GM21619 (cell line): ENCODE data around the gene TMEM250.

Source experiments
- ATAC-seq: cut with Tn5 transposase; IDR thresholded peaks from one replicate; pipeline ENCODE4 v1.9.1; 2021; ENCODE audit not compliant: unreplicated experiment

The TMEM250 gene

GRCh38 chr9:136098210-136098609 is 20.5 kb downstream of the TMEM250 start:
- ATAC-seq, result no peak

GRCh38 chr9:136096505-136097001 is 22.1 kb downstream of the TMEM250 start:
- no peak for ATAC-seq

- ATAC-seq, result no peak
Measured at GRCh38 chr9:136095070-136096058, 23.3 kb downstream of the TMEM250 start, which contains the start of gene NACC2. NACC2 (minus strand) TSS chr9:136095289; CDS start chr9:136050521, 44,768 bp downstream.

GRCh38 chr9:136093995-136094881 is 24.4 kb downstream of the TMEM250 start:
- no peak for ATAC-seq

- ATAC-seq, result no peak
Measured at GRCh38 chr9:136093346-136093986, 25.2 kb downstream of the TMEM250 start.

- ATAC-seq, result no peak
Measured at GRCh38 chr9:136092741-136093140, 25.9 kb downstream of the TMEM250 start.

DNA sequence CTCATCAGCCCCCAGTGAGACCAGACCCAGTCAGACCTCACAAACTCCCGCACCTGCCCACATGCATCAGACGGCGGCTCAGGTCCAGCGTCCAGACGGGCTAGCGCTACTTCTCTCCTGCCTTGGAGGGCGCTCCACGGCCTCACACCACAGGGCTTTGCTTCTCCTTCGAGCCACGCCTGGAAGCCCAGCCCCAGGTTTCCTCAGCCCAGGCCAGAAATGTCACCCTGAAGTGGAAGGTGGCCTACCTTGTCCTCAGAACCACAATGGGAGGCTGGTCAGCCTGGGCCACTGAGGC is 26.4 kb downstream of the TMEM250 start:
- no peak for ATAC-seq

GRCh38 chr9:136091582-136092352 is 26.9 kb downstream of the TMEM250 start:
- ATAC-seq, result no peak

DNA sequence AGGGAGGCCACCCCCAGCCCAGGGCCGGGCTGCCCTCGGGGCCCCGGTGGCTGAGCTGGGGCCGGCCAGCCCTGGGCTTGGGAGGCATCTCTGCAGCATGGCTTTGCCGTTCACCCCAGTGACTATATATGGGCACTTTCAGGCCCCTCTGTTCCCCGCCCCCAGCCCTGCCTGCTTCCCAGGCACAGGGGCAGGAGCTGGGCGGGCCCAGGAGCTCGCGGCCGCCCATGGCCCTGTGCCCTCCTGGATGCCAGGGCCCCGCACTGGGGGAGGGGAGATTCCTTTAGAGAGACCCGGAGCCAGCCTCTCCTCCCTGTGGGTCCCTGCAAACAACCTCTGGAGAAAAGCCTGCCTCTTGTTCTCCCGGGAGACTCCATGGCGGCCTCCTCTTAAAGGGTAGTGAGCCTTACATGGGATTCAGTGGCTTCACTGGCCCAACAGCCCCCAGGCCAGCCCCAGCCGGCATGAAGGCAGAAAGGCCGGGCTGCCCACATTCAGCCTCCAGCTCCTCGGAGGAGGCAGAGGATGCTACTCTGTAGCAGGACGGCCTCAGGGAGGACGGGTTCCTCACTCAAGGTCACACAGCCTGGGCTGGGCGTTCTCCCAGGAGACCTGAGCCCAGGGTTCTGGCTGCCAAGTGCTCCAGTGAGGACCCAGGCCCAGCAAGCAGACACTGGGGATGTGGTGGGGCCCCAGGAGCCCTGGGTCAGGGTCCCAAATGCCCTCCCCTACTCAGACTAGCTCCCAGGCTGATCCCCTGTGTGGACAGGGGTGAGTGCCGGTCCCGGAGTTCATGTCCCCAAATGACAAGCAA is 27.7 kb downstream of the TMEM250 start:
- ATAC-seq, result no peak

GRCh38 chr9:136090056-136090735 is 28.5 kb downstream of the TMEM250 start:
- no peak for ATAC-seq

DNA sequence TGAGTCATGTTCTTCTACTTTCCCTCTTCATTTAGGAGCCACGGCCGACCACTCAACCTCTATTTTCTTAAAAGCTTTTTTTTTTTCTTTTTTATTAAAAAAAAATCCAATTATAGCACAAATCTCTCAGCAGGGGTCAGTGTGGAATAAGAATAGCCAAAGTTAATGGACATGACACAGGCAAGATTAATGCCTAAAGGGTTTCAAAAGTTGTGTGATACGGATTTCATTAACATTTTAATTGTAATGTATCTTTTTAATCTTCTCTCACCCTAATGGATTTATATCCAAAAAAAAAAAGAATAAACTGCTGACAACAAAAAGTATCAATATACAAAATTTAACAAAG is 29.0 kb downstream of the TMEM250 start:
- ATAC-seq, result no peak

- ATAC-seq, result no peak
Measured at GRCh38 chr9:136088939-136089696, 29.6 kb downstream of the TMEM250 start.

- no peak for ATAC-seq
Measured at GRCh38 chr9:136088481-136088938, 30.2 kb downstream of the TMEM250 start.

DNA sequence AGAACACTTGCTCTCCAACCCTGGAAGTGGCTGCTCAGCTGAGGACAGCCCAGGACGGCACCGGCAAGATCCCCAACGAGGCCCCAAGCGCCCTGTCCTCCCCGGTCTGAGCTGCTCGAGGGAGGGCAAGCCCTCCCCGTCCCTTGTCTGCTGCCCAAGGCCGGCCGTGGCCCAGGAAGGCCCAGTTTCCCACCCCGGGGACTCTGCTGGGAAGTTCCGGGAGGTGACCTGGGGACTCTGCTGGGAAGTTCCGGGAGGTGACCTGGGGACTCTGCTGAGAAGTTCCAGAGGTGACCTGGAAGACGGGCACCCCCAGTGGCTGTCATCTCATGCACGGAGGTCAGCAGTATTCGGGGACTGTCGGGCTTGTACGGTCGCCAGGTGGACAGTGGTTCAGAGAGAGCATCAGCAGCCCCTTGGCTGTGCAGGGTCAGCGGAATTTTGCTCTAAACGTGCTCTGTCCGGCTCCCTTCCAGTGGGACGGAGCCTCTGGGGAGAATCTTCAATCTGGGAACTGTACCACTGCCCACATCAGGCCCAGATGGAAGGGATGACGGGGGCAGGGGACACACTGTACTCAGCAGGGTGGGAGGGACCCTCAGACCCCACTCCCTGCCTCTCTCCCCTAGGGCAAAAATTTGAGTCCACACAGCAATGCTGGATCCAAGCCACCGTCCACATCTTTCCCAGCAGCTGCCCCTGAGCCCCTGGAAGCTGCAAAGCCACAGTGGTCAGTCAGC is 30.8 kb downstream of the TMEM250 start:
- no peak for ATAC-seq

DNA sequence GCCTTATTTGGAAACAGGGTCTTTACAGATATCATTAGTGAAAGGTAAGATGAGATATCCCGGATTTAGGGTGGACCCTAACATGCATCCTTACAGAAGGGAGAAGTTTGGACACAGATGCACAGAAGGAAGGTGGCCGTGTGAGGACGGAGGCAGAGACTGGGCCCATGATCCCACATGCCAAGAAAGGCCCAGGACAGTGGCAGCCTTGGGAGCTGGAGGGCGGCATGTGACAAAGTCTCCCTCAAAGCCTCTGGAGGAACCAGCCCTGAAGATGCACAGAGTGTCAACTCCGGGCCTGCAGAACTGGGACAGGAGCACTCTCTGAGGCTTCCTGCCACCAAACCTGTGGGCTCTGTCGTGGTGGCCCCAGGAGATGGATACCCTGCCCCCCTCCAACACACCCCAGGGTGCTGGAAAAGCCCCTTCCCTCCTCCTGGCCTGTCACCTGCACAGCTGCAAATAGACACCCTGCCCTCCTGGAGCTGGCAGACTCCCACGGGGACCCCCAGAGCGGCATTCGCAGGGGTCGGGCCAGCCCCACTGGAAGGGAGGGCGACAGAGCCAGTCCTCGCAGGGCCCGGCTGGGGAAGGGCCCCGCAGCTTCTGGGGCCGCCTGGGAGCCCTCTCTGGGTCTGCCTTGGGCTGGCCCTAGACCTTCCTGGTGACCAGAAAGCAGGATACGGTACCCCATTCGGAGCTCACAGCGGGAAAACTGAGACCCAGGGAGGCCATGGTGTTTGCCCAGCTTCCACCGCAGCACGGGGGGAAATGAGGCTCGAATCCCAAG is 31.5 kb downstream of the TMEM250 start:
- ATAC-seq, result no peak

DNA sequence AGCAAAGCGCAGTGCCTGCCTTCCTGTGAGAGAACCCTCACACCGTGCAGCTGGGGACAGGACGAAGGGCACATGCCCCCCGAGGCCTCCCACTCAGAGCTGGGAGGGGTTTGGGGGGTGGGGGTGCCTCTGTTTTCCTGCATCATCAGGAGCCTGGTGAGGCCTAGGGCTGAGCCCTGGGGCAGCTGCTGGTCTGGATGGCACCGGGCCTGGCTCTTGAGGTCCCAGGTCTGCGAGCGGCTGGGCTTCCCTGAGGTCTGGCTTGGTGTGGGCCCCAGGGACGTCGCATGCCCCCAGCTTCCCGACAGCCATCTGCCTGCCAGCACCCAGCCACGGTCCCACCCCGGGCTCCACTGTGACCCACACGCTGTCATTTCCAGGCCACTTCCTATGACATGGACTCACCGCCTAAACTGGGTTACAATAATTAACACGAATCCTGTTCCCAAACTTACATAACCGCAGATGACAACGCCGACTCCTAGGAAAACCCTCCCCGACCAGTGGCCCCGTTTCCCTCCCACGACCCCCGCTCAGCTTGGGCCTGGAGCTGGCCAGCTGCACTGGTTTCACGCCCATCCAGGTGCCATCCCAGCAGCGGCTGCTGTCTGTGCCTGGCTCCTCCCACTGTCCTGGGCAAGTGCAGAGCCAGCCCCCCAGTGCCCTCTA is 32.3 kb downstream of the TMEM250 start:
- ATAC-seq, result no peak
